ENCODE data around the gene CMIP. TPM values are rescaled to one million over a fixed set of nuclear protein-coding genes. Genes with fewer than 3 reads are reported as not detected.

CMIP gene
- total RNA-seq, 4 donors from 2014 or later = 40.0 to 69.6 (median 47.0) TPM

- DNase-seq = peak; percentile 54
- Histone ChIP-seq H3K27me3 (no peaks in the 10 kb centered on the region), H3K4me3 (no peak overlapping the region), H3K36me3 (no peaks in the 10 kb centered on the region), H3K9me3 (no peaks in the 10 kb centered on the region), H3K27ac (peak overlapping the region in 3 of 4 donors; percentile 18 to 76 (median 44)), H3K4me1 (peaks cover 0 to 6% (median 3%) of the 10 kb centered on the region in 4 donors)
- intact Hi-C loops (cut with DNase I; ENCODE audit: low total_unique reads) = no loop called here
- TF ChIP-seq POLR2AphosphoS5 (IDR thresholded peaks at IDR 0.05) = peak; percentile 77 to 94 (median 82)
- TF ChIP-seq CTCF (IDR thresholded peaks at IDR 0.05) = no peak
- peak; percentile 75 for TF ChIP-seq EP300 (IDR thresholded peaks at IDR 0.05; ENCODE audit: low read depth)
- WGBS, 2 donors (ENCODE audit: low coverage in 1 of 2) = 85% methylated on average over 20 of the region's 20 CpGs; no CpG with 5 or more reads in 1 of the 2 donors
- in situ Hi-C loops (cut with MboI; ENCODE audit: low pct_ligation_motif_present in 1 of 4, low pct_unique_long_range_greater_than_20kb in 1 of 4, low sequenced_read_pairs in 3 of 4) = no loop called here
Measured at GRCh38 chr16:81645266-81645694, 200.7 kb downstream of the CMIP start.

GRCh38 chr16:81645925-81646324 is 201.3 kb downstream of the CMIP start:
- Histone ChIP-seq H3K36me3 (no peaks in the 10 kb centered on the region), H3K4me1 (peaks cover 0 to 12% (median 3%) of the 10 kb centered on the region in 4 donors), H3K9me3 (no peaks in the 10 kb centered on the region), H3K27me3 (no peaks in the 10 kb centered on the region), H3K4me3 (no peak overlapping the region), H3K27ac (peak overlapping the region; percentile 8 to 76 (median 31))
- TF ChIP-seq POLR2A (IDR thresholded peaks at IDR 0.05) = no peak
- no peak for TF ChIP-seq CTCF (IDR thresholded peaks at IDR 0.05)
- in situ Hi-C loops (cut with MboI; ENCODE audit: low pct_ligation_motif_present in 1 of 4, low pct_unique_long_range_greater_than_20kb in 1 of 4, low sequenced_read_pairs in 3 of 4) = no loop called here
- intact Hi-C loops (cut with DNase I; ENCODE audit: low total_unique reads) = no loop called here
- 87 to 98% methylated on average over 3 to 4 of the region's 4 CpGs for WGBS, 2 donors (ENCODE audit: low coverage in 1 of 2)
- DNase-seq = no peak

- Histone ChIP-seq H3K36me3 (no peaks in the 10 kb centered on the region), H3K27me3 (no peaks in the 10 kb centered on the region), H3K9me3 (no peaks in the 10 kb centered on the region), H3K4me3 (no peak overlapping the region), H3K4me1 (peaks cover 0 to 12% (median 3%) of the 10 kb centered on the region in 4 donors), H3K27ac (peak overlapping the region in 1 of 4 donors; percentile 8)
- in situ Hi-C loops (cut with MboI; ENCODE audit: low pct_ligation_motif_present in 1 of 4, low pct_unique_long_range_greater_than_20kb in 1 of 4, low sequenced_read_pairs in 3 of 4) = no loop called here
- DNase-seq = no peak
- 77 to 100% methylated on average over 1 of the region's 1 CpG for WGBS, 2 donors (ENCODE audit: low coverage in 1 of 2)
- intact Hi-C loops (cut with DNase I; ENCODE audit: low total_unique reads) = no loop called here
- TF ChIP-seq EP300 (IDR thresholded peaks at IDR 0.05; ENCODE audit: low read depth) (no peak), CTCF (IDR thresholded peaks at IDR 0.05) (no peak), POLR2A (IDR thresholded peaks at IDR 0.05) (no peak), POLR2AphosphoS5 (IDR thresholded peaks at IDR 0.05) (no peak)
Measured at GRCh38 chr16:81646561-81646960, 202.0 kb downstream of the CMIP start.

GRCh38 chr16:81647527-81647926 is 202.9 kb downstream of the CMIP start:
- H3K27ac ChIP-seq = peak overlapping the region in 1 of 4 donors; percentile 4
- no peaks in the 10 kb centered on the region for H3K9me3 ChIP-seq
- in situ Hi-C loops (cut with MboI; ENCODE audit: low pct_ligation_motif_present in 1 of 4, low pct_unique_long_range_greater_than_20kb in 1 of 4, low sequenced_read_pairs in 3 of 4) (no loop called here), intact Hi-C loops (cut with DNase I; ENCODE audit: low total_unique reads) (no loop called here)
- no peak overlapping the region for H3K4me3 ChIP-seq
- H3K36me3 ChIP-seq = no peaks in the 10 kb centered on the region
- peaks cover 0 to 12% (median 5%) of the 10 kb centered on the region in 4 donors for H3K4me1 ChIP-seq
- no peaks in the 10 kb centered on the region for H3K27me3 ChIP-seq
- TF ChIP-seq POLR2AphosphoS5 (IDR thresholded peaks at IDR 0.05) (peak in 1 of 3 donors; percentile 12), CTCF (IDR thresholded peaks at IDR 0.05) (no peak)
- WGBS, 2 donors (ENCODE audit: low coverage in 1 of 2) = 100% methylated on average over 3 of the region's 8 CpGs; no CpG with 5 or more reads in 1 of the 2 donors
- DNase-seq = no peak

Measured in transverse colon (tissue), 4 donors.